Amniotic stem cell (primary cell): ENCODE results near the gene RABEP2.
A peak's percentile ranks its signal among the peaks of the same experiment; 100 is the strongest.
"Not testable (repeated sequence)": the region's sequence is repeated elsewhere in the genome, so short reads cannot be mapped to it uniquely, and the experiment has no call there.

ENCODE experiments used
- DNase-seq: peaks from one replicate; lab custom pipeline; 2025; lab: John Stamatoyannopoulos, UW

RABEP2 gene

DNA sequence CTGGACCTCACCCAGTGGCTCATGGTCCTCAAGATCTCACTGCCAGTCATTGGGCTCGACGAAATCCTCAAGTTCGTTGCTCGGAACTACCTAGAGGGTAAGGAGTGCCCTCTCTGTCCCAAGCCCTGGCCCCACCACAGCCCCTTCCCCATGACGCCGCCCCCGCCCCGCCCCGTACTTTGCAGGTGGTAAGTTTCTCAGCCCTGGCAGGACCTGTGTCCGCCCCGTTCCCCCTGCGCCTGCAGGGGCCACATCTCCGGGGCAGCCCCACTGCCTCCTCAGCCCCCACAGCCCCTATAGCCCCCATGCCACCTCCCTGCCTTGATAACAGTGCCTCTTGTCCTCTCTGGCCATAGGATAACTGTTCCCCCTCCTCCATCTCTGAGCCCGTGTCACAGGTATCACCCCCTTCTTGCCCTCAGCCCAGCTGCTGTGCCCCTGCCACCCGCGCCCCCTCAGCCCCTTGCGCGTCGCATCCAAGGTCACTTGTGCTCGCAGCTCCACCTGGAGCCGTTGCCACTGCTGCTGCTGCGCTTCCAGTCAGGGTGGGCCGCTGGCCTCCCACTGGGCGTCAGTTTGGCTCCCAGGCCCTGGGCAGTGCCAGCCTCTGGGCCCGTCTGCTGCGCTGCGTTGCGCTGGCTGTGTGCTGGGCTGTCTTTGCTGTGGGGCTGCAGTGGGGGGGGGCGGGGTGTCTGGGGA, 21.5 kb downstream of the RABEP2 start:
- DNase-seq = no peak

- DNase-seq = no peak
These were observed 22.1 kb downstream of the RABEP2 start for GRCh38 chr16:28902909-28903308.

DNA sequence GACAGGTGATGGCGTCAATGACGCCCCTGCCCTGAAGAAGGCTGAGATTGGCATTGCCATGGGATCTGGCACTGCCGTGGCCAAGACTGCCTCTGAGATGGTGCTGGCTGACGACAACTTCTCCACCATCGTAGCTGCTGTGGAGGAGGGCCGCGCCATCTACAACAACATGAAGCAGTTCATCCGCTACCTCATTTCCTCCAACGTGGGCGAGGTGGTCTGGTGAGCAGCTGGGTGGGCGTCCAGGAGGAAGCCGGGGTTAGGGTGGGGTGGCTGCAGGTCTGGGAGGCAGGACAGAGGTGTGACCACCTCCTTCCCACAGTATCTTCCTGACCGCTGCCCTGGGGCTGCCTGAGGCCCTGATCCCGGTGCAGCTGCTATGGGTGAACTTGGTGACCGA, 23.2 kb downstream of the RABEP2 start:
- DNase-seq = no peak

- no peak for DNase-seq
These were observed 24.4 kb downstream of the RABEP2 start for GRCh38 chr16:28900601-28901000.

GRCh38 chr16:28899882-28900590, 25.0 kb downstream of the RABEP2 start:
- no peak for DNase-seq

GRCh38 chr16:28898942-28899341, 26.1 kb downstream of the RABEP2 start:
- no peak for DNase-seq

- DNase-seq = no peak
These were observed 26.8 kb downstream of the RABEP2 start for GRCh38 chr16:28898266-28898665.

GRCh38 chr16:28897826-28898225, 27.2 kb downstream of the RABEP2 start:
- DNase-seq = no peak

DNA sequence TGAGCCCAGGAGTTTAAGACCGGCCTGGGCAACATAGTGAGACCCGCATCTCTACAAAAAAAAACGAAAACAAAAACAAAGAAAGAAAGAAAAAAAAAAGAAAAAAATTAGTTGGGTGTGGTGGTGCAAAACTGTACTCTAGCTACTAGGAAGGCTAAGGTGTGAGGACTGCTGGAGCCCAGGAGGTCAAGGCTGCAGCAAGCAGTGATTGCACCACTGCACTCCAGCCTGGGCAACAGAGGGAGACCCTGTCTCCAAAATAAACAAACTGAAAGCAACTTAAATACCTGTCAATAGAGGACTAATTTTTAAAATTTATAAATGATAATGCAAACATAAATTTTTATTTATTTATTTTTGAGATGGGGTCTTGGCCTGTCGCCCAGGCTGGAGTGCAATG, 29.4 kb downstream of the RABEP2 start:
- DNase-seq = no peak

GRCh38 chr16:28893291-28893690, 31.7 kb downstream of the RABEP2 start:
- DNase-seq = no peak

DNA sequence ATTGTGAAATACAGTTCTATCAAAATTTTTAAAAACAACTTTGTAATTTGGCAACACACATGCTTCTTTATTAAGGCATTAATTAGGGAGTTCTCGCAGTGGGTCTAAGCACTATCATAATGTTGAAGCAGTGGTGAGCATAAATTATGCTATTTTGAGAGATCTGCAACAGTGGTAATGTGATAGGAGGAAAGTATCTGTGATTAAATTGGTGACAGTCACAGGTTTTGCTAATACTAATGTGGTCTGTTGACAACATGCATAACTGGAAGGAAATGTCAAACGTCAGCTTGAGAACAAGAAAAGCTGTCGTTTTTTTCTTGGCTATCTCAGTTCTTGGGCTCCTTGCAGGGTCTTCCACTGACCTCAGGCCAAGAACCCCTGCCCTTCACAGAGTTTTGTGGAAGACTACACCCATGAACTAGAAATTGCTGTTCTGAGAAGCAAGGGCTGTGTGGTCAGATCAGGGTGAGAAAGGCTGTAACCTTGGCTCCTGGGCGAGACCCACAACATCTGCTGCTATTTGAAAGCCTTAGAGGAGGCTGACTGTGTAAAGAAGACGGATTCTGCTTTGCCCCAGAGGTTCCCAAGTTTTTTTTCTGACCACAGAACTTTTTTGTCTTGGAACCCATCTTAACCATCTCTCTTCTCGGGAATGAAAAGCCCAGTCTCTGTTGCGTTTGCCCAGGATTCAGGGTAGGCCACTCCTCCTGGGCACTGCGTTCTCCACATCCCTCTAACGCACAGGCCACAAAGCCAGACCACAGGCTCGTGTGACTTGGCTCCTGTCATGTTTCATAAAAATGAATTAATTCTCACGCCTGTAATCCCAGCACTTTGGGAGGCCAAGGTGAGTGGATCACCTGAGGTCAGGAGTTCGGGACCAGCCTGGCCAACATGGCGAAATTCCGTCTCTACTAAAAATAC, 32.8 kb downstream of the RABEP2 start:
- no peak for DNase-seq

- DNase-seq = not testable (repeated sequence)
These were observed 34.7 kb downstream of the RABEP2 start for GRCh38 chr16:28890355-28890754.

GRCh38 chr16:28886945-28887344, 38.1 kb downstream of the RABEP2 start:
- no peak for DNase-seq

DNA sequence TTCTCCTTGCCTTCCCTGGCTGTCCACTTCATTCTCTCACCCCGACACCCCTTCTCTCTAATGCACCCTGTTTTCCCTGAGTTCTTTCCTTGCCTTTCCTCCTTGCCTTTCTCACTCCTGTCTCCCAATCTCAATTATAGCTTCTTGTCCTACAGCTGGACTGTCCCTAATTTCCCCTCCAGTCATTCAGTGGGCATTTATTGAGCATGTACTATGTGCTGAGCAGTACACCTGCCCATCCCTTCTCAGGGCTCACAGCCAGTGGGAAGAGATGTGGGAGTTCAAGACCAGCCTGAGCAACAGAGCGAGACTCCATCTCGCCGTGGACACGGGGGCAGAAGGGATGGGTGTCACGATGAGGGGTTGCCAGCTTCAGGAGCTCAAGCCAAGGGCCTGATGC, 41.0 kb downstream of the RABEP2 start:
- DNase-seq = no peak

DNA sequence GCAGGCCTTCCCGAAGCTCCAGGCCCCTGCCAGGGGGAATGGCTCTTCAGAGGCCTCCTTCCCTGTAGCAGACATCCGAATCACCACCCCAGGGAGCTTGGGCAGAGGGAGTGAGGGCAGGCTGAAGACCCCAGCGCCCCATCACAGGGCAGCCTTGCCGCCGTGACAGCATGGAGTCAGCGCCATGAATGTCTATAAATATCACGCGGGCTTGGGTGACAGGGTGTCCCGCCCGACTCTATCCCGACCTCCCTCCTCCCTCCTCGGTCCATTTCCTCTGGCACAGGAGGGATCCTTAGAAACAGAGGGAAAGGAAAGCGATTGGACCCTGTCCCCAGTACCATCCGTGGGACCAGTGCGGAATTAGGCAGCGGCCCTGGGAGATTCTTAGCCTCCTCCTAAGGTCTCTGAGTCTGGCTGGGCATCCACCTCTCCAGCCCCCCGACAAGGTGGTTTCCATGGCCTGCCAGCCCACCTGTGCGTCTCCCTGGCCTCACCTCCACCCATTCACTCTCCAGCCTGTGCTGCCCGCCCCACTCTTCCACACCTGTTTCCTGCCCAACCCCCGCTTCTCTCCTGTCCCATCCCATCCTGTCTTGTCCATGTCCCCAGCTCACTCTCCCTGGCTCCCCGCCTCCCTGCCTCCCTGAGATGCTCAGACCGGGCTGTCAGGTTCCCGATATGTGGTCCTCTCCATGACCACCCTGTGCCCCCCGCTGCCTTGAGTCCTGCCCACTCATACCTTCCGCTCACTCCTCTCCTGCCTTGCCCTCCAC, 41.6 kb downstream of the RABEP2 start:
- no peak for DNase-seq

GRCh38 chr16:28882551-28883160, 42.4 kb downstream of the RABEP2 start:
- no peak for DNase-seq

- not testable (repeated sequence) for DNase-seq
These were observed 43.5 kb downstream of the RABEP2 start for GRCh38 chr16:28881565-28881964.

- no peak for DNase-seq
These were observed 44.1 kb downstream of the RABEP2 start for GRCh38 chr16:28880955-28881354.

DNA sequence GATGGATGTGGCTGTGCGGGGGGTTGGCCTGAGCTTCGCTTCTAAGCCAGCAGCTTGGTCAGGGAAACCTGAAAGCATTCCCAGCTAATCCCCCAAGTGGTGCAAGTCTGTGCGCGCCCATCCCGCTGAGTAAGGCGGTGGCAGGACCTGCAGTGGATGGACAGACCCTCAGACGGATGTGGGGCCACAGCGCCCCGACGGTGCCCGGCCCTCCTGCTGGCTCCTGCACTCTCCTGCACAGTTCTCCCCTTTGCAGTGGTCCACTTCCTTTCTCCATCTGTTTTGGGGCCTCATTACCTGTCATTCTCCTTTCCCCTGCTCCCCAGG, 44.5 kb downstream of the RABEP2 start:
- DNase-seq = no peak

GRCh38 chr16:28879841-28880588, 45.0 kb downstream of the RABEP2 start:
- peak; percentile 70 for DNase-seq
